HG03103 (cell line): ENCODE results near the gene CFL1.

Source experiments
- ATAC-seq: cut with Tn5 transposase; IDR thresholded peaks from one replicate; pipeline ENCODE4 v1.9.1; 2021; ENCODE audit warnings: low read depth; ENCODE audit not compliant: unreplicated experiment

The CFL1 gene

DNA sequence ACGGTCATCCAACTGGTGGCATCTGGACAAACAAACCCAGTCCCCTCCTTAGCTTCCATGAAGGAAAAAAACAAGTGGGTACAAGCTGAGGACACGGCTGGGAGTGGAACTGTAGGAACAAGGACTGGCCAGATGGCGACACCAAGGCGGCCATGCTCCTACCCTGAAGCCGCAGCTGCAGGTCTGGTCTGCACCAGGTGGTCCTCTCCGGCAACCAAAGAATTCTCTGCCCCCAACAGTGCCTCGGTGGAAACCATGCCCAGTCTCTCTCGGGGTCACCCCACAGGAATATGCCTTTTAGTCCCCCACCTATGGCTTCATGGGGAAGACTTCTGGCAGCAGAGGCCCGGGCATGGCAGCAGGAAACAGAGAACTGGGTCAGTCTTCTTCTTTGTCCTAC, 48.5 kb downstream of the CFL1 start:
- no peak for ATAC-seq

DNA sequence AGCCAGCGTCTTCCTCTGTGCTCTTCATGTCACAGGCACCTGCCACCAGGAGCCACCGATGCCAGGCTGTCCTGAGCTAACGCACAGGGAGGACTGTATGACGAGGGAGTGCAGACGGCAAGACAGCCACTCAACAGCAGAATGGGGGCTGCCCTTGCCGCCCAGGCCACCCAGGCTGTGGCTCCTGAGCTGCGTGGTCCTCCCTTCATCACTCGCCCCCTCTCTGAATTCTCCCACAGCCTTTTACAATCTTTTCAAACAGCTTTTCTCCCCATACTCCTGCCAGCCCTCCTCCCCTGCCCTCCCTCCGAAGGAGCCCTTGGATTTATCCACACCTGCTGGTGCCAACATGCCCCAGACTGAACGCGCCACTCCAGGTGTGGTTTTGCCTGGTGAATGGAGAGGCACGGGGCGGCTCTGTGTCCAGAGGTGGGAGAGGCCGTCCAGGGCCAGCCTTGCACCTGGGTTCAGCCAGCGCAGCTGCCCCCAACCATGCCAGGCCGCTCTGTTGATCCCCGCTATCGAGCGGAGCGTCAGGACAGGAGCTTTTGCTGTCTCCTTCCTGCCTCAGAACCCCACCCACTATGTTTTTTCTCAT, 49.1 kb downstream of the CFL1 start:
- no peak for ATAC-seq

DNA sequence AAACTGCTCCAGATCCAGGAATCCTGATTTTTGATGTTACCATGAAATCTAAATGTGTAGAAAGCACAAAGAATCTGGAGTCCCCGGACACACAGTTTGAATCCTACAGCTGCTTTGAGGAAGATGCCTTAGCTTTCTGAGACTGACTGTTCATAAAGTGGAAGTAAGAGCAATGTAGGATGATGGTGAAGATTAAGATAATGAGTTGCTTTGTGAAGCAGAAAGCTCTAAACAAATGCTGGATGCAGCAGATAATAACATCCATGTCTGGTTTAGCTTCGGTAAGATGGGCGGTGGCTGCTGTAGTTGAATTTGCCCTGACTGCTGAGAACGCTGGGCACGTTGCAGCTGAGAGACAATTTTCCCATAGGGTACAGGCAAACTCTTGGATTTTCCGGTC, 51.0 kb downstream of the CFL1 start:
- ATAC-seq = no peak
